Activated naive CD4-positive, alpha-beta T cell treated with anti-CD3 and anti-CD28 coated beads for 36 hours (primary cell): ENCODE data around the gene ARL5C. TPM values are rescaled to one million over a fixed set of nuclear protein-coding genes. Genes with fewer than 3 reads are reported as not detected.
"Not testable (repeated sequence)": the region's sequence is repeated elsewhere in the genome, so short reads cannot be mapped to it uniquely, and the experiment has no call there.

Experiments
- CTCF ChIA-PET: fragments of 350-600 bp; sonication (Branson Sonifier 250); formaldehyde crosslinking; loops from one replicate; lab custom pipeline; 2021; ENCODE audit warnings: antibody characterized with exemption; lab: Charles Lee
- DNase-seq: peaks from one replicate; pipeline ENCODE4 v3.0.0-alpha.2; 2020
- H3K27ac Mint-ChIP-seq: one replicate; pipeline ENCODE4 v1.8.0; 2021; ENCODE audit warnings: mild to moderate bottlenecking, mixed read lengths
- H3K27me3 Mint-ChIP-seq: one replicate; pipeline ENCODE4 v1.8.0; 2021; ENCODE audit warnings: low read depth, mixed read lengths
- H3K36me3 Mint-ChIP-seq: one replicate; pipeline ENCODE4 v1.8.0; 2021; ENCODE audit warnings: low read depth, mixed read lengths
- H3K4me1 Mint-ChIP-seq: one replicate; pipeline ENCODE4 v1.8.0; 2021; ENCODE audit warnings: low read depth, mixed read lengths
- H3K4me3 Mint-ChIP-seq: one replicate; pipeline ENCODE4 v1.8.0; 2021; ENCODE audit warnings: mild to moderate bottlenecking, moderate library complexity, mixed read lengths
- H3K9me3 Mint-ChIP-seq: one replicate; pipeline ENCODE4 v1.8.0; 2021; ENCODE audit warnings: mixed read lengths
- intact Hi-C: fragments of 100-400 bp; cut with micrococcal nuclease; formaldehyde crosslinking; loops from one replicate; pipeline ENCODE4 v1.15.1; 2023
- total RNA-seq, 2 experiments: library from RNA; stranded (reverse); gene quantifications; one replicate each; pipeline ENCODE4 v1.2.3, GENCODE V29; 2021

ARL5C gene
- total RNA-seq, 2 experiments from 2014 or later, result not detected

GRCh38 chr17:39173526-39174274 is 7.7 kb upstream of the ARL5C start:
- Mint-ChIP-seq H3K36me3 (no peaks in the 10 kb centered on the region), H3K4me3 (no peak overlapping the region), H3K4me1 (peaks cover 4% of the 10 kb centered on the region), H3K27me3 (peaks cover 5% of the 10 kb centered on the region), H3K27ac (no peak overlapping the region), H3K9me3 (no peaks in the 10 kb centered on the region)
- intact Hi-C loops, result no loop called here
- DNase-seq, result no peak
- CTCF ChIA-PET, result interaction anchor here (0.8 to 5.0 kb wide), 17 partner anchors 9 to 196 kb away, joined by 3 to 73 read pairs (median 4); partner anchors contain the start of genes ARL5C, PLXDC1 and RPL19

GRCh38 chr17:39173080-39173479 is 7.1 kb upstream of the ARL5C start:
- Mint-ChIP-seq H3K4me3 (no peak overlapping the region), H3K27me3 (peaks cover 7% of the 10 kb centered on the region), H3K9me3 (no peaks in the 10 kb centered on the region), H3K4me1 (peaks cover 4% of the 10 kb centered on the region), H3K36me3 (no peaks in the 10 kb centered on the region), H3K27ac (no peak overlapping the region)
- no peak for DNase-seq
- intact Hi-C loops, result no loop called here
- CTCF ChIA-PET, result interaction anchor here (2.5 to 5.0 kb wide), 3 partner anchors 9 to 190 kb away, joined by 15 to 73 read pairs (median 44); partner anchors contain the start of genes ARL5C and PLXDC1

GRCh38 chr17:39171933-39172332 is 6.0 kb upstream of the ARL5C start:
- CTCF ChIA-PET, result interaction anchor here (1.3 to 2.5 kb wide), 3 partner anchors 19 to 188 kb away, joined by 3 to 15 read pairs (median 7); partner anchors contain the start of gene PLXDC1

GRCh38 chr17:39170558-39170957 is 4.6 kb upstream of the ARL5C start:
- CTCF ChIA-PET, result interaction anchor here (0.7 to 2.4 kb wide), 2 partner anchors 127 to 187 kb away, joined by 3 to 7 read pairs; no protein-coding TSS in a partner anchor
- H3K9me3 Mint-ChIP-seq, result no peaks in the 10 kb centered on the region
- H3K4me1 Mint-ChIP-seq, result peaks cover 11% of the 10 kb centered on the region
- H3K4me3 Mint-ChIP-seq, result no peak overlapping the region
- DNase-seq, result no peak
- H3K27me3 Mint-ChIP-seq, result peaks cover 18% of the 10 kb centered on the region
- intact Hi-C loops, result no loop called here
- H3K36me3 Mint-ChIP-seq, result no peaks in the 10 kb centered on the region
- H3K27ac Mint-ChIP-seq, result no peak overlapping the region

More at GRCh38 chr17:39171933-39172332, 6.0 kb upstream of the ARL5C start:
- Mint-ChIP-seq H3K9me3 (no peaks in the 10 kb centered on the region), H3K4me1 (peaks cover 9% of the 10 kb centered on the region), H3K36me3 (no peaks in the 10 kb centered on the region), H3K27me3 (peaks cover 7% of the 10 kb centered on the region), H3K4me3 (no peak overlapping the region), H3K27ac (no peak overlapping the region)
- no peak for DNase-seq
- intact Hi-C loops, result no loop called here

GRCh38 chr17:39170109-39170508 is 4.1 kb upstream of the ARL5C start:
- intact Hi-C loops, result no loop called here
- Mint-ChIP-seq H3K4me3 (no peak overlapping the region), H3K27me3 (peaks cover 18% of the 10 kb centered on the region), H3K36me3 (no peaks in the 10 kb centered on the region), H3K27ac (no peak overlapping the region), H3K9me3 (no peaks in the 10 kb centered on the region), H3K4me1 (peaks cover 12% of the 10 kb centered on the region)
- no peak for DNase-seq
- CTCF ChIA-PET, result interaction anchor here (0.7 to 2.4 kb wide), 7 partner anchors 17 to 203 kb away, joined by 3 to 7 read pairs (median 4); no protein-coding TSS in a partner anchor

- H3K27ac Mint-ChIP-seq, result no peak overlapping the region
- H3K4me1 Mint-ChIP-seq, result peaks cover 16% of the 10 kb centered on the region
These were observed 3.6 kb upstream of the ARL5C start for GRCh38 chr17:39169518-39169917.

GRCh38 chr17:39169101-39169500 is 3.1 kb upstream of the ARL5C start:
- no peak overlapping the region for H3K27ac Mint-ChIP-seq
- no peak overlapping the region for H3K4me3 Mint-ChIP-seq
- H3K27me3 Mint-ChIP-seq, result peaks cover 23% of the 10 kb centered on the region
- no peaks in the 10 kb centered on the region for H3K9me3 Mint-ChIP-seq
- CTCF ChIA-PET, result interaction anchor here (0.6 to 1.4 kb wide), 4 partner anchors 9 to 427 kb away, joined by 3 to 7 read pairs (median 4); no protein-coding TSS in a partner anchor
- intact Hi-C loops, result loop anchor here (5.0 kb wide), 1 partner anchor 68 kb away; no protein-coding TSS in a partner anchor
- no peaks in the 10 kb centered on the region for H3K36me3 Mint-ChIP-seq
- no peak for DNase-seq
- H3K4me1 Mint-ChIP-seq, result peaks cover 18% of the 10 kb centered on the region

More at GRCh38 chr17:39169518-39169917, 3.6 kb upstream of the ARL5C start:
- CTCF ChIA-PET, result interaction anchor here (0.7 to 1.4 kb wide), 5 partner anchors 16 to 203 kb away, joined by 3 to 7 read pairs (median 4); no protein-coding TSS in a partner anchor
- intact Hi-C loops, result loop anchor here (5.0 kb wide), 1 partner anchor 68 kb away; no protein-coding TSS in a partner anchor
- H3K9me3 Mint-ChIP-seq, result no peaks in the 10 kb centered on the region
- H3K36me3 Mint-ChIP-seq, result no peaks in the 10 kb centered on the region
- H3K27me3 Mint-ChIP-seq, result peaks cover 23% of the 10 kb centered on the region
- H3K4me3 Mint-ChIP-seq, result no peak overlapping the region
- DNase-seq, result no peak

- intact Hi-C loops, result loop anchor here (5.0 kb wide), 1 partner anchor 69 kb away; no protein-coding TSS in a partner anchor
- DNase-seq, result not testable (repeated sequence)
- H3K4me1 Mint-ChIP-seq, result peaks cover 19% of the 10 kb centered on the region
These were observed 2.5 kb upstream of the ARL5C start for GRCh38 chr17:39168503-39168902.

GRCh38 chr17:39167476-39167875 is 1.5 kb upstream of the ARL5C start:
- Mint-ChIP-seq H3K9me3 (no peaks in the 10 kb centered on the region), H3K27me3 (peaks cover 23% of the 10 kb centered on the region), H3K36me3 (no peaks in the 10 kb centered on the region), H3K27ac (no peak overlapping the region), H3K4me3 (no peak overlapping the region), H3K4me1 (peaks cover 16% of the 10 kb centered on the region)
- intact Hi-C loops, result loop anchor here (5.0 kb wide), 1 partner anchor 70 kb away; no protein-coding TSS in a partner anchor
- DNase-seq, result no peak
- CTCF ChIA-PET, result interaction anchor here (0.8 to 6.7 kb wide), 3 partner anchors 8 to 65 kb away, joined by 3 to 73 read pairs (median 69); partner anchors contain the start of gene PLXDC1

More at GRCh38 chr17:39168503-39168902, 2.5 kb upstream of the ARL5C start:
- H3K27ac Mint-ChIP-seq, H3K9me3 Mint-ChIP-seq, H3K36me3 Mint-ChIP-seq, H3K4me3 Mint-ChIP-seq: not testable (repeated sequence)
- CTCF ChIA-PET, result interaction anchor here (0.6 to 5.4 kb wide), 4 partner anchors 9 to 427 kb away, joined by 3 to 69 read pairs (median 3); partner anchors contain the start of gene PLXDC1
- peaks cover 23% of the 10 kb centered on the region for H3K27me3 Mint-ChIP-seq

GRCh38 chr17:39166437-39167335 is 725 bp upstream of the ARL5C start:
- DNase-seq, result no peak
- CTCF ChIA-PET, result interaction anchor here (1.2 to 6.7 kb wide), 5 partner anchors 8 to 184 kb away, joined by 3 to 73 read pairs (median 30); partner anchors contain the start of gene PLXDC1
- H3K27ac Mint-ChIP-seq, result no peak overlapping the region
- H3K4me3 Mint-ChIP-seq, result no peak overlapping the region
- intact Hi-C loops, result loop anchor here (5.0 kb wide), 1 partner anchor 71 kb away; no protein-coding TSS in a partner anchor
- peaks cover 16% of the 10 kb centered on the region for H3K4me1 Mint-ChIP-seq
- peaks cover 23% of the 10 kb centered on the region for H3K27me3 Mint-ChIP-seq
- no peaks in the 10 kb centered on the region for H3K9me3 Mint-ChIP-seq
- no peaks in the 10 kb centered on the region for H3K36me3 Mint-ChIP-seq

GRCh38 chr17:39165178-39165840 is 652 bp downstream of the ARL5C start:
- Mint-ChIP-seq H3K27ac (no peak overlapping the region), H3K36me3 (no peaks in the 10 kb centered on the region), H3K27me3 (peaks cover 23% of the 10 kb centered on the region), H3K4me1 (peaks cover 16% of the 10 kb centered on the region), H3K9me3 (no peaks in the 10 kb centered on the region), H3K4me3 (peak overlapping the region; percentile 90)
- CTCF ChIA-PET, result interaction anchor here (0.5 to 6.7 kb wide), 42 partner anchors 9 to 1641 kb away, joined by 3 to 73 read pairs (median 4); partner anchors contain the start of genes PLXDC1 and RPL19
- intact Hi-C loops, result loop anchor here (2.0 to 5.0 kb wide), 2 partner anchors 33 to 72 kb away; no protein-coding TSS in a partner anchor
- DNase-seq, result no peak
